Parathyroid adenoma (tissue), 2 donors: ENCODE measurements around the gene CACHD1.

ENCODE experiments used
- H2AFZ ChIP-seq: fragments of 300-600 bp; sonication (generic); one replicate; pipeline ENCODE4 v1.7.0; 2017; ENCODE audit warnings: antibody characterized with exemption, mild to moderate bottlenecking
- H3K27ac ChIP-seq: fragments of 300-600 bp; sonication (generic); one replicate; pipeline ENCODE4 v1.7.0; 2017
- H3K27me3 ChIP-seq: fragments of 300-600 bp; sonication (generic); one replicate; pipeline ENCODE4 v1.7.0; 2017; ENCODE audit warnings: low read length; ENCODE audit not compliant: control insufficient read depth, insufficient read depth
- H3K36me3 ChIP-seq: fragments of 300-600 bp; sonication (generic); one replicate; pipeline ENCODE4 v1.7.0; 2017; ENCODE audit warnings: low read length; ENCODE audit not compliant: control insufficient read depth, insufficient read depth
- H3K4me1 ChIP-seq: fragments of 300-600 bp; sonication (generic); one replicate; pipeline ENCODE4 v1.7.0; 2017; ENCODE audit warnings: control low read depth
- H3K4me2 ChIP-seq: fragments of 300-600 bp; sonication (generic); one replicate; pipeline ENCODE4 v1.7.0; 2017; ENCODE audit warnings: low read length
- H3K4me3 ChIP-seq: fragments of 300-600 bp; sonication (generic); one replicate; pipeline ENCODE4 v1.7.0; 2017; ENCODE audit warnings: low read depth, low read length
- H3K79me2 ChIP-seq: fragments of 300-600 bp; sonication (generic); one replicate; pipeline ENCODE4 v1.7.0; 2017; ENCODE audit warnings: control low read depth
- H3K9ac ChIP-seq: fragments of 300-600 bp; sonication (generic); one replicate; pipeline ENCODE4 v1.7.0; 2017; ENCODE audit warnings: mild to moderate bottlenecking
- H3K9me3 ChIP-seq: fragments of 300-600 bp; sonication (generic); one replicate; pipeline ENCODE4 v1.7.0; 2017; ENCODE audit warnings: low read length; ENCODE audit not compliant: control insufficient read depth
- TF ChIP-seq, protein P1 (sequence below): fragments of 300-600 bp; sonication (generic); IDR thresholded peaks from one replicate; pipeline ENCODE4 v1.7.0; 2017; ENCODE audit warnings: antibody characterized with exemption, mild to moderate bottlenecking
- donor health status: primary hyperparathyroidism.

CACHD1 gene

DNA sequence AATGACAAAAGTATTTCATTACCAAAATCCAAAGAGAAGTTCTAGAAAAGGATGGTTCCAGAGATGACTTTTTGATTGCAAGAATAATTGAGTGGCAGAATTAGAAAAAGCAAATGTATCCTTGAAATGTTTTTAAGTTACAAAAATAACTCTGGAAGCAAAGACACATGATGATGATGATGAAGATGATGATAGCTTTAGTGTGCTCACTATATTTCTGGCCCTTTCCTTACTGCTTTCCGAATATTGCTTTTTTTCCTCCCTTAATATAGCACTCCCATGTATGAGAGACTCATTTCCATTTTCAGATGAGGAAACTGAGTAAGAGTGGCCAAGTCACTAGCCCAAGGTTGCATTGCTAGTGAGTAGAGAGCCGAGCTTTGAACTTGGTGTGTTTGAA lies 54.7 kb downstream of the CACHD1 start:
- Histone ChIP-seq H3K27me3 (no peaks in the 10 kb centered on the region), H2AFZ (no peak overlapping the region), H3K4me3 (no peak overlapping the region), H3K4me2 (no peak overlapping the region), H3K9ac (no peak overlapping the region), H3K79me2 (peaks cover 5% of the 10 kb centered on the region), H3K27ac (no peak overlapping the region), H3K9me3 (no peaks in the 10 kb centered on the region), H3K4me1 (no peaks in the 10 kb centered on the region), H3K36me3 (no peaks in the 10 kb centered on the region)
- TF ChIP-seq, protein P1, sequence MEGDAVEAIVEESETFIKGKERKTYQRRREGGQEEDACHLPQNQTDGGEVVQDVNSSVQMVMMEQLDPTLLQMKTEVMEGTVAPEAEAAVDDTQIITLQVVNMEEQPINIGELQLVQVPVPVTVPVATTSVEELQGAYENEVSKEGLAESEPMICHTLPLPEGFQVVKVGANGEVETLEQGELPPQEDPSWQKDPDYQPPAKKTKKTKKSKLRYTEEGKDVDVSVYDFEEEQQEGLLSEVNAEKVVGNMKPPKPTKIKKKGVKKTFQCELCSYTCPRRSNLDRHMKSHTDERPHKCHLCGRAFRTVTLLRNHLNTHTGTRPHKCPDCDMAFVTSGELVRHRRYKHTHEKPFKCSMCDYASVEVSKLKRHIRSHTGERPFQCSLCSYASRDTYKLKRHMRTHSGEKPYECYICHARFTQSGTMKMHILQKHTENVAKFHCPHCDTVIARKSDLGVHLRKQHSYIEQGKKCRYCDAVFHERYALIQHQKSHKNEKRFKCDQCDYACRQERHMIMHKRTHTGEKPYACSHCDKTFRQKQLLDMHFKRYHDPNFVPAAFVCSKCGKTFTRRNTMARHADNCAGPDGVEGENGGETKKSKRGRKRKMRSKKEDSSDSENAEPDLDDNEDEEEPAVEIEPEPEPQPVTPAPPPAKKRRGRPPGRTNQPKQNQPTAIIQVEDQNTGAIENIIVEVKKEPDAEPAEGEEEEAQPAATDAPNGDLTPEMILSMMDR: no peak

DNA sequence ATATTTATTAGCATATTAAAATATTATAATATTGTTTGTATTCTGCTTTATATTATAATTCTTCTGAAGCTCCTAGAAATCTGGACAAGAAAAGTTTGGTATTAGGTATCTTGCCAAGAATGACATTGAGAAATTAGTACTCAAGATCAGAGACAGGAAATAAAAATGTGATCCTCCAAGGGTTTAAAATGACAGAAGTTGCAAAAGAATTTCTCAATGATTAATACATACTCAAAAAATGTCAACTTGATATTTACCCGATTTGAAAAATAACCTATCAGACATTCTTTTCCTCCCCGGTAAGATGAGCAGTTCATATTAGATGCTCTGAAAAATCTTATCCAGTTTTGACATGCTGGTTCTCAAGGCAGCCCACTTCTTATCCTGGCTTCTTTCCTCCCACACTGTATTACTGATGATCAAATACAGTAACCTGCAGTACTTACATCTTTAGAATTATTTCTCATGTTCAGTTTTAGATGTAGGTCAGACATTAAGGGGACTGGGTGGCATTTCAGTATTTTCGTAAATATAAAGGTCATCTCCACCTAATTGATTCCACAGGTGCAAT lies 55.3 kb downstream of the CACHD1 start:
- Histone ChIP-seq H3K79me2 (peaks cover 3% of the 10 kb centered on the region), H3K36me3 (no peaks in the 10 kb centered on the region), H2AFZ (no peak overlapping the region), H3K4me3 (no peak overlapping the region), H3K27ac (no peak overlapping the region), H3K4me1 (no peaks in the 10 kb centered on the region), H3K27me3 (no peaks in the 10 kb centered on the region), H3K4me2 (no peak overlapping the region), H3K9me3 (no peaks in the 10 kb centered on the region), H3K9ac (no peak overlapping the region)
- TF ChIP-seq, protein P1: no peak

DNA sequence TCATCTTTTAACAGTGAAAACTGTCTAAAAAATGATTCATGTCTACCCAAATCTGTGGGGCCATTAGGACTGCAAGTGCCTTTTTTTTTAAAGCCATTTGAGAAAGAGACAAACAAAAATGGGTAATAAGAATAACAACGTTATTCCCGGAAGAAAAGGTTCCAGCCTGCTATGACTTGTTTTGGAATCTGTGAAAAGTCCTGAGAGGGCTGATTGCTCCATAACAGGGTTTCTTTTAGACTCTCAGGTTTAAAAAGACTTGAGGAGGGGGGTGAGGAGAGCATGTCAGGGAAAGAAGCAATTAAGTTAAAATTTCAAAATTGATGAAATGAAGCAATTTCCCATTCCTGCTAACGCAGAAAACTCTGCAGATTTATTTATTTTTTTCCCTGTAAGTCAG lies 56.4 kb downstream of the CACHD1 start:
- no peaks in the 10 kb centered on the region for H3K27me3 ChIP-seq
- no peak overlapping the region for H3K4me2 ChIP-seq
- no peak overlapping the region for H2AFZ ChIP-seq
- no peak overlapping the region for H3K9ac ChIP-seq
- TF ChIP-seq, protein P1: no peak
- H3K27ac ChIP-seq: no peak overlapping the region
- H3K4me1 ChIP-seq: no peaks in the 10 kb centered on the region
- H3K36me3 ChIP-seq: no peaks in the 10 kb centered on the region
- no peaks in the 10 kb centered on the region for H3K79me2 ChIP-seq
- no peaks in the 10 kb centered on the region for H3K9me3 ChIP-seq
- no peak overlapping the region for H3K4me3 ChIP-seq

DNA sequence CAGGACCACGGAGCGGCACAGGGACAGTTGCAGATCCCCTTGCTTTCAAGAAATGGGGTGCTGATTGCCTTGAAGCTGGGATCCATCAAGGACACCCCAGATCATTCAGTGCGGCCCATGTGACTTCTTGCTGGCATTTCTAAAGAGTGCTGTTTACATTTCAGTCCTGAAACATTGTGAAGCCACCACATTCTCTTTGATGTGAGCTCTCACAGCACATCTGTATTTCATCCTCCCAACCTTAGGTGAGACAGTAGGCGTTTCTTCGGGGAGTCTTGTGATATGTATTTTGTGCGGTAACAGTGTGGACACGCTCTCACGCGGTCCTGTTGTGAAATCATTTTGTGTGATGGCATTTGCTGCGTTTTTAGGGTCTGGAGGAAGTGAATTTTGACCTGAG lies 57.2 kb downstream of the CACHD1 start:
- Histone ChIP-seq H3K36me3 (no peaks in the 10 kb centered on the region), H3K4me1 (no peaks in the 10 kb centered on the region), H3K27me3 (no peaks in the 10 kb centered on the region), H3K4me2 (no peak overlapping the region), H3K79me2 (peaks cover 3% of the 10 kb centered on the region), H3K4me3 (no peak overlapping the region), H2AFZ (no peak overlapping the region), H3K9ac (no peak overlapping the region), H3K9me3 (no peaks in the 10 kb centered on the region), H3K27ac (no peak overlapping the region)
- TF ChIP-seq, protein P1: no peak

DNA sequence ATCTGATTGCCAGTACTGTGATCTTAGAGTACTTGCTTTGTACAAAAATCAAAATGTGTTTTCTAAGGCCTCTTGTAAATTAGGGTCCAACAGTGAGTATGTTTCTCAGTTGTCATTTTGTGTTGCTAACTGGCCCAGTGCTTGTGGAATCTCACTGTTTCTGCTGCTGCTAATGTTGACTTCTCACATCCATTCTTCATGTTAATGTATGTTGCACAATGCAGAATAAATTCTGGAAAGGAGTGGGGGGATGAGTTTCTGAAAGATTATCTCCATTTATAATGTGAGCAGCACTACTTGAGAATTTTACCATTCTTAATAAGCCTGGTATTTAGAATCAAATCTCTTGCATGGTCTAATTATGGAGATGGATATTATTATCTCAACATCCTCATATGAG lies 57.9 kb downstream of the CACHD1 start:
- H3K27me3 ChIP-seq: no peaks in the 10 kb centered on the region
- no peaks in the 10 kb centered on the region for H3K9me3 ChIP-seq
- H3K79me2 ChIP-seq: peaks cover 7% of the 10 kb centered on the region
- H3K4me2 ChIP-seq: no peak overlapping the region
- no peak overlapping the region for H3K27ac ChIP-seq
- no peaks in the 10 kb centered on the region for H3K4me1 ChIP-seq
- no peaks in the 10 kb centered on the region for H3K36me3 ChIP-seq
- no peak overlapping the region for H3K9ac ChIP-seq
- H3K4me3 ChIP-seq: no peak overlapping the region
- no peak overlapping the region for H2AFZ ChIP-seq
- TF ChIP-seq, protein P1: no peak
